ENCODE measurements around the gene SORCS3.

SORCS3 gene

GRCh38 chr10:105274556-105275070 lies 633.5 kb downstream of the SORCS3 start:
- no peak overlapping the region for H3K4me3 ChIP-seq (ENCODE audit: low read depth, low read length)
- no peak for TF ChIP-seq CTCF (conservative IDR thresholded peaks at IDR 0.05; ENCODE audit: low read depth, low read length)
- DNase-seq (ENCODE audit: low read depth), result no peak

- no peak for TF ChIP-seq CTCF (conservative IDR thresholded peaks at IDR 0.05; ENCODE audit: low read depth, low read length)
- no peak for DNase-seq (ENCODE audit: low read depth)
- no peak overlapping the region for H3K4me3 ChIP-seq (ENCODE audit: low read depth, low read length)
Measured at GRCh38 chr10:105278439-105278838, 637.3 kb downstream of the SORCS3 start.

- no peak for TF ChIP-seq CTCF (conservative IDR thresholded peaks at IDR 0.05; ENCODE audit: low read depth, low read length)
- no peak overlapping the region for H3K4me3 ChIP-seq (ENCODE audit: low read depth, low read length)
- DNase-seq (ENCODE audit: low read depth), result no peak
Measured at GRCh38 chr10:105279101-105279500, 638.0 kb downstream of the SORCS3 start.

- H3K4me3 ChIP-seq (ENCODE audit: low read depth, low read length), result no peak overlapping the region
- TF ChIP-seq CTCF (conservative IDR thresholded peaks at IDR 0.05; ENCODE audit: low read depth, low read length), result no peak
- no peak for DNase-seq (ENCODE audit: low read depth)
Measured at GRCh38 chr10:105280895-105281294, 639.8 kb downstream of the SORCS3 start.

- no peak for TF ChIP-seq CTCF (conservative IDR thresholded peaks at IDR 0.05; ENCODE audit: low read depth, low read length)
- no peak overlapping the region for H3K4me3 ChIP-seq (ENCODE audit: low read depth, low read length)
- peak; percentile 1 for DNase-seq (ENCODE audit: low read depth)
Measured at GRCh38 chr10:105284476-105285215, 643.6 kb downstream of the SORCS3 start.

GRCh38 chr10:105288026-105288425 lies 646.9 kb downstream of the SORCS3 start:
- no peak for TF ChIP-seq CTCF (conservative IDR thresholded peaks at IDR 0.05; ENCODE audit: low read depth, low read length)

GRCh38 chr10:105288613-105289012 lies 647.5 kb downstream of the SORCS3 start:
- no peak for TF ChIP-seq CTCF (conservative IDR thresholded peaks at IDR 0.05; ENCODE audit: low read depth, low read length)
- no peak for DNase-seq (ENCODE audit: low read depth)
- no peak overlapping the region for H3K4me3 ChIP-seq (ENCODE audit: low read depth, low read length)

More at GRCh38 chr10:105288026-105288425, 646.9 kb downstream of the SORCS3 start:
- no peak overlapping the region for H3K4me3 ChIP-seq (ENCODE audit: low read depth, low read length)
- no peak for DNase-seq (ENCODE audit: low read depth)
